ENCODE measurements around the gene POLR3K.
A peak's percentile ranks its signal among the peaks of the same experiment; 100 is the strongest.

The POLR3K gene

GRCh38 chr16:53346-54236 lies at the start of gene POLR3K, which contains the start of gene SNRNP25:
POLR3K (minus strand) TSS chr16:53608; CDS start chr16:53586, 22 bp downstream.
SNRNP25 (plus strand) TSS chr16:53828; CDS start chr16:54017, 189 bp downstream.
- H3K27ac ChIP-seq: peak within 1 kb of the TSS; percentile 29

GRCh38 chr16:102060-102855 lies 48.9 kb upstream of the POLR3K start:
- H3K27ac ChIP-seq: no peak overlapping the region
- DNase-seq (ENCODE audit: low read depth, low spot score): no peak

More at GRCh38 chr16:53346-54236, at the start of gene POLR3K, which contains the start of gene SNRNP25:
- DNase-seq (ENCODE audit: low read depth, low spot score): peak; percentile 89

- no peak overlapping the region for H3K27ac ChIP-seq
- DNase-seq (ENCODE audit: low read depth, low spot score): no peak
Observed at GRCh38 chr16:101586-101985, 48.2 kb upstream of the POLR3K start.

GRCh38 chr16:100989-101388 lies 47.6 kb upstream of the POLR3K start:
- DNase-seq (ENCODE audit: low read depth, low spot score): no peak

GRCh38 chr16:97822-98221 lies 44.4 kb upstream of the POLR3K start:
- no peak for DNase-seq (ENCODE audit: low read depth, low spot score)
- H3K27ac ChIP-seq: no peak overlapping the region

More at GRCh38 chr16:100989-101388, 47.6 kb upstream of the POLR3K start:
- H3K27ac ChIP-seq: no peak overlapping the region

GRCh38 chr16:96935-97381 lies 43.5 kb upstream of the POLR3K start:
- no peak for DNase-seq (ENCODE audit: low read depth, low spot score)
- no peak overlapping the region for H3K27ac ChIP-seq

- no peak overlapping the region for H3K27ac ChIP-seq
- no peak for DNase-seq (ENCODE audit: low read depth, low spot score)
Observed at GRCh38 chr16:94918-95265, 41.5 kb upstream of the POLR3K start.

GRCh38 chr16:92431-93339 lies 39.3 kb upstream of the POLR3K start:
- H3K27ac ChIP-seq: no peak overlapping the region
- no peak for DNase-seq (ENCODE audit: low read depth, low spot score)

GRCh38 chr16:91484-91883 lies 38.1 kb upstream of the POLR3K start:
- DNase-seq (ENCODE audit: low read depth, low spot score): no peak
- H3K27ac ChIP-seq: no peak overlapping the region

- no peak overlapping the region for H3K27ac ChIP-seq
- DNase-seq (ENCODE audit: low read depth, low spot score): no peak
Observed at GRCh38 chr16:89391-90302, 36.2 kb upstream of the POLR3K start.

GRCh38 chr16:88613-89012 lies 35.2 kb upstream of the POLR3K start:
- H3K27ac ChIP-seq: no peak overlapping the region
- no peak for DNase-seq (ENCODE audit: low read depth, low spot score)

- no peak for DNase-seq (ENCODE audit: low read depth, low spot score)
- H3K27ac ChIP-seq: no peak overlapping the region
Observed at GRCh38 chr16:86483-86952, 33.1 kb upstream of the POLR3K start.

- DNase-seq (ENCODE audit: low read depth, low spot score): no peak
- peak overlapping the region; percentile 55 for H3K27ac ChIP-seq
Observed at GRCh38 chr16:85865-86264, 32.5 kb upstream of the POLR3K start.

- no peak for DNase-seq (ENCODE audit: low read depth, low spot score)
- peak overlapping the region; percentile 55 for H3K27ac ChIP-seq
Observed at GRCh38 chr16:85407-85782, 32.0 kb upstream of the POLR3K start.

- no peak for DNase-seq (ENCODE audit: low read depth, low spot score)
- H3K27ac ChIP-seq: peak overlapping the region; percentile 55
Observed at GRCh38 chr16:84718-85406, 31.5 kb upstream of the POLR3K start.

GRCh38 chr16:83781-84615 lies 30.6 kb upstream of the POLR3K start:
- peak overlapping the region; percentile 55 for H3K27ac ChIP-seq
- no peak for DNase-seq (ENCODE audit: low read depth, low spot score)

GRCh38 chr16:83060-83603 lies 29.7 kb upstream of the POLR3K start:
- H3K27ac ChIP-seq: no peak overlapping the region
- no peak for DNase-seq (ENCODE audit: low read depth, low spot score)

All from epithelial cell of prostate (primary cell).